GM12878 (cell line): ENCODE measurements around the gene ITGA7.

ENCODE experiments used
- EP300 ChIP-seq, 2 experiments: fragments of 150-350 bp in 1 of 2; IDR thresholded peaks; 2 replicates each; pipeline ENCODE4 v1.6.1; 2011 to 2012; ENCODE audit warnings: low read depth in 2 of 2, low read length in 2 of 2, borderline replicate concordance in 1 of 2, improper control_type of control experiment in 1 of 2, inconsistent platforms in 1 of 2; ENCODE audit not compliant: control insufficient read depth in 1 of 2
- MYC ChIP-seq: IDR thresholded peaks from 2 replicates; pipeline ENCODE4 v1.6.1; 2011; ENCODE audit warnings: mild to moderate bottlenecking, low read length, moderate library complexity, inconsistent platforms; ENCODE audit not compliant: insufficient read depth, insufficient replicate concordance, insufficient read length, severe bottlenecking
- POLR2A ChIP-seq: IDR thresholded peaks from 2 replicates; pipeline ENCODE4 v1.6.1; 2011; ENCODE audit warnings: low read depth, mild to moderate bottlenecking, low read length
- TF ChIP-seq, protein P1 (sequence below), 3 experiments: IDR thresholded peaks in 2 of 3; conservative IDR thresholded peaks in 1 of 3; 2 replicates each; pipeline ENCODE4 v1.5.1; 2011; ENCODE audit warnings: low read depth in 3 of 3, low read length in 3 of 3, mild to moderate bottlenecking in 3 of 3, control low read depth in 2 of 3, moderate library complexity in 2 of 3, inconsistent platforms in 1 of 3, mixed read lengths in 1 of 3; ENCODE audit not compliant: control insufficient read depth in 2 of 3, insufficient read depth in 1 of 3; ENCODE audit errors: extremely low read depth in 1 of 3
- TF ChIP-seq, protein P2 (sequence below): fragments of 450-650 bp; conservative IDR thresholded peaks from 2 replicates; pipeline ENCODE4 v1.6.1; 2017; ENCODE audit warnings: mild to moderate bottlenecking, moderate library complexity

GRCh38 chr12:55679691-55680090 lies 28.0 kb downstream of the ITGA7 start:
- TF ChIP-seq, protein P1, sequence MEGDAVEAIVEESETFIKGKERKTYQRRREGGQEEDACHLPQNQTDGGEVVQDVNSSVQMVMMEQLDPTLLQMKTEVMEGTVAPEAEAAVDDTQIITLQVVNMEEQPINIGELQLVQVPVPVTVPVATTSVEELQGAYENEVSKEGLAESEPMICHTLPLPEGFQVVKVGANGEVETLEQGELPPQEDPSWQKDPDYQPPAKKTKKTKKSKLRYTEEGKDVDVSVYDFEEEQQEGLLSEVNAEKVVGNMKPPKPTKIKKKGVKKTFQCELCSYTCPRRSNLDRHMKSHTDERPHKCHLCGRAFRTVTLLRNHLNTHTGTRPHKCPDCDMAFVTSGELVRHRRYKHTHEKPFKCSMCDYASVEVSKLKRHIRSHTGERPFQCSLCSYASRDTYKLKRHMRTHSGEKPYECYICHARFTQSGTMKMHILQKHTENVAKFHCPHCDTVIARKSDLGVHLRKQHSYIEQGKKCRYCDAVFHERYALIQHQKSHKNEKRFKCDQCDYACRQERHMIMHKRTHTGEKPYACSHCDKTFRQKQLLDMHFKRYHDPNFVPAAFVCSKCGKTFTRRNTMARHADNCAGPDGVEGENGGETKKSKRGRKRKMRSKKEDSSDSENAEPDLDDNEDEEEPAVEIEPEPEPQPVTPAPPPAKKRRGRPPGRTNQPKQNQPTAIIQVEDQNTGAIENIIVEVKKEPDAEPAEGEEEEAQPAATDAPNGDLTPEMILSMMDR (IDR thresholded peaks at IDR 0.05 in 2 of 3, conservative IDR thresholded peaks at IDR 0.05 in 1 of 3; ENCODE audit: control insufficient read depth in 2 of 3, extremely low read depth in 1 of 3, insufficient read depth in 1 of 3, low read depth in 3 of 3, low read length in 3 of 3) = no peak
- no peak for TF ChIP-seq EP300 (IDR thresholded peaks at IDR 0.05; ENCODE audit: borderline replicate concordance in 1 of 2, control insufficient read depth in 1 of 2, low read depth in 2 of 2, low read length in 2 of 2)
- TF ChIP-seq, protein P2, sequence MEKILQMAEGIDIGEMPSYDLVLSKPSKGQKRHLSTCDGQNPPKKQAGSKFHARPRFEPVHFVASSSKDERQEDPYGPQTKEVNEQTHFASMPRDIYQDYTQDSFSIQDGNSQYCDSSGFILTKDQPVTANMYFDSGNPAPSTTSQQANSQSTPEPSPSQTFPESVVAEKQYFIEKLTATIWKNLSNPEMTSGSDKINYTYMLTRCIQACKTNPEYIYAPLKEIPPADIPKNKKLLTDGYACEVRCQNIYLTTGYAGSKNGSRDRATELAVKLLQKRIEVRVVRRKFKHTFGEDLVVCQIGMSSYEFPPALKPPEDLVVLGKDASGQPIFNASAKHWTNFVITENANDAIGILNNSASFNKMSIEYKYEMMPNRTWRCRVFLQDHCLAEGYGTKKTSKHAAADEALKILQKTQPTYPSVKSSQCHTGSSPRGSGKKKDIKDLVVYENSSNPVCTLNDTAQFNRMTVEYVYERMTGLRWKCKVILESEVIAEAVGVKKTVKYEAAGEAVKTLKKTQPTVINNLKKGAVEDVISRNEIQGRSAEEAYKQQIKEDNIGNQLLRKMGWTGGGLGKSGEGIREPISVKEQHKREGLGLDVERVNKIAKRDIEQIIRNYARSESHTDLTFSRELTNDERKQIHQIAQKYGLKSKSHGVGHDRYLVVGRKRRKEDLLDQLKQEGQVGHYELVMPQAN = no peak
- TF ChIP-seq POLR2A = no peak
- TF ChIP-seq MYC = no peak
